ENCODE data around the gene ZNF613. TPM values are rescaled to one million over a fixed set of nuclear protein-coding genes. Genes with fewer than 3 reads are reported as not detected.
"Not testable (repeated sequence)": the region's sequence is repeated elsewhere in the genome, so short reads cannot be mapped to it uniquely, and the experiment has no call there.

ZNF613 gene
- 10 to 100 TPM; 11.9 to 16.2 (median 12.5) TPM for polyA plus RNA-seq (ENCODE audit: insufficient read length in 4 of 4)

DNA sequence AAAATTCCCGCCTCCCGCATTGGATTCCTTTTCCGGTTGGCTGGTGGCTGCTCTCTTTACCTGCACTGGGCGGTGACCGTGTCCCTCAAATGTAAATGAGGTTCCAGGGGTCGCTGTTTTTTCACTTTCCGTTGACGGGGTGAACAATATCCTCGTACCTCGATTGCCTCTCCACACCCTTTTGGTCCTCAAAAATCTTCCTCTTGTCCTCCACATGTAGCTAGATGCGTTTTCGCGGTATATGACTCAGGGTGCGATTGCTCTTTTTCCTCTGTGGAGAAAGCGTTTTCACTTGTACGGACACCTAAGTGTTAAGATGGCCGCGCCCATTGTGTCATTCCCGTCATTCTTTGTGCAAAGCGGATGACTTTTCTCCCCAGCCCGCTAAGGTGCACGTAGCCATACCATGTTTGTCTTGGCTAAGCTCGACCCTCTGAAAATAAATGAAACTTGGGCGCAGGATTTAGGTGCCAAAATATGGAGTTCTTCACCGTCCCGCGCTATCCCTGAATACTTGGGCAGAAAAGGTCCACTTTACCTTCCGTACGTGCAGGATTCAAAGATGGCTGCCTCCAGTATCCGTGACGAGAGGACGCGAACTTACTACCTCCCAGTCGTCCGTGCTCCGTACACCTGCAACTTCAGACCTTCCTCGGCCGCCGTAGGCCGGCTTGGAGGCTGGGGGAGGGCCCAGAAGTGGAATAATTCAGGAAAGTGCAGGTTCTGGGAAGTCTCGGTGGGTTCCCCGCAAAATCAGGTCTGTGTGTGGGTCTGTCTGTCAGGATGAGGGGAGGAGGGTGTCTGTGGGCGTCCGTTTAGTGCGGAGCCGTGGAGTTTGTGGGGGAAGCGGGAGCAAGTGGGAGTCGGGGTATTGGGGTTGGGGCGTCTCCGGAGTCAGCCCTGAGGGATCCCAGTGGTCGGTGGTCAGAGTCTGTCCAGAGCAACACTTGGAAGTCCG is at the start of gene ZNF613:
TSS of gene ZNF613 (plus strand) at position 689 of the 958 bp plus-strand sequence. CDS start 8,749 bp downstream, outside the sequence.
- DNase-seq (ENCODE audit: low read depth in 4 of 4, low spot score in 3 of 4) = peak; percentile 89 to 97 (median 92)

DNA sequence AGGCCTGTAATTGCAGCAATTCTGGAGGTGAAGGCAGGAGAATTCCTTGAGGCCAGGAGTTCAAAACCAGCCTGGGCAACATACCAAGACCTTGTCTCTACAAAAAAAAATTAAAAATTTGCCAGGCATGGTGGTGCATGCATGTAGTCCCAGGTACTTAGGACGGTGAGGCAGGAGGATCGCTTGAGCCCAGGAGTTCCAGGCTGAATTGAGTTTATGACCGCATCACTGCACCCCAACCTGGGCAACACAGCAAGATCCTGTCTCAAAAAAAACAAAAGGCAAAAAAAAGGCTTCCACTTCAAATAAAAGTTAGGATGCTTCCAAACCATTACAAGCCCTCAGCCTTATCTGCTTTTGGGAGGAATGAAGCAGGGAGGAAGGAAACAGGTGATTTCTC is 44.8 kb upstream of the ZNF613 start:
- no peak for DNase-seq (ENCODE audit: low read depth in 4 of 4, low spot score in 3 of 4)

DNA sequence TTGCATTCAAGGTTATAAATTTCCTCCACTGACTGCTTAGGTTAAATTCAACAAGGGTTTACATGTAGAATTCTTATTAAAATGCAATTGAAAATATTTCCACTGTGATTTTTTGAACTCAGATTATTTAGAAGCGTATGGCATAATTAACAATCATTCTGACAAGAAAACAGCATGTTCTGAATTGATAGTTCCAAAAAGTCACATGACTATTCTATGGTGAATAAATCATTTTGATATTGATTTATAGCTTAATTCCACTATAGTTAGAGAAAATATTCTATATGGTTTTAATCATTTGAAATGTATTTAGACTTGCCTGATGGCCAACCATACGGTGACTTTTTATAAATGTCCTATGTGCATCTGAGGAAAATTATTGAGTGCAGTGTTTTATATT is 42.6 kb upstream of the ZNF613 start:
- no peak for DNase-seq (ENCODE audit: low read depth in 4 of 4, low spot score in 3 of 4)

DNA sequence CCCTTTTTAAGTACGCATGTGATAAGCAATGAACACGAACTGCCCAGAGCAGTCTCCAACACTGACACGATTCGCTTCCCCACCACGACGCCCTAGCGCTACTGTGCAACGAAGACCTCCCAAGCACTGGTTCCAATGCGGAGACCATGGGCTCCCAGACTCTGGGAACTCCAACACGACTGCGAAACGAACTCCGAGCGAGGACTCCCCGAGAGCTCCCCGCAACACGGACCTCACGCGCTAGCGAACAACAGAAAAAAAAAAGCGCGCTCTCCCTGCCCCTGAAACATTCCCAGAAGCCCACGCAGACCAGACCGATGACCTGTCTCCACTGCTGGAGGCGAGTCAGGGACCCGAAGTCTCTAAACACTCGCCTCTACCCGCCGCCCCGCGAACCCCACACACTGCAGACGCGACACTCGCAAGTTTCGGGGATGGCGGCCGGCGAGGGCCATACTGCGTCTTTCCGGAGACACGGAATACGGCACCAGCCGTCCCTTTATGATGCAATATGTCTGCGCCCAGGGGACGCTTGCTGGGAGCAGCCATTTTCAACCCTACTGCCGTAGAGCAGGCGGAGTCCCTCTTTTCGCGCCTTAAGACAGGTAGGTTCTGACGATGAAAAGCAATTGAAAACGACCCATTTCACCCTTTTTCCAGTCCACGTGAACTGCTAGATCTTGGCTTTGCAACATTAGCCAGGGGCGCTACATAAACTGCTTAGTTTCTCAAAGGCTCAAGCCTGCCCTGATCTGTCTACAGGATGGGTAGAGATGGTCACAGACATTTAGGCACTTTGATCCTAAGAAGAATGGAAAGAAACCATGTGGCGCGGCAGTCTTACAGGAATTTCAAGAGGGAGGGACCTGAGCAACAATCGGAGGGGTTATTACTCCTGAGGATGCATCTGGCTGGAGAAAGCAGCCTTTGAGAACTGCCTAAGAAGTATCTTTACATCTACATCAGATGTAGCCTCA is 39.5 kb upstream of the ZNF613 start, which contains the start of gene ZNF577:
TSS of gene ZNF577 (minus strand) at position 430 of the 977 bp plus-strand sequence. CDS start 7,569 bp downstream, outside the sequence.
- peak; percentile 85 to 92 (median 90) for DNase-seq (ENCODE audit: low read depth in 4 of 4, low spot score in 3 of 4)

DNA sequence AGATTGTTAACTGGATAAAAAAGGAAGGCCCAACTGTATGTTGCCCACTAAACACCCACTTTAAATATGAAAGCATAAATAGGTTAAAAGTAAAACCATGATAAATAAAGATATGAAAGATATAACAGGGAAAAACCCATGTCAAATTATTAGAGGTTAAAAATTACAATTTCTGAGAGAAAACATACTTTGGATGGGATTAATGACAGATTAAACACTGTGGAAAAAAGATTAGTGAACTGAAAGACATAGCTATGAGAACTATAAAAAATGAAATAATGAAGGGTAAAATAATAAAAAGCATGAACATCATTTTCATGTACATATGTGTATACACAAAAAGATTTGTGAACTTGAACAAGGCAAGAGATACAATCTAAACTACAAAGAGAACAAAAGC is 37.3 kb upstream of the ZNF613 start:
- DNase-seq (ENCODE audit: low read depth in 4 of 4, low spot score in 3 of 4) = no peak

DNA sequence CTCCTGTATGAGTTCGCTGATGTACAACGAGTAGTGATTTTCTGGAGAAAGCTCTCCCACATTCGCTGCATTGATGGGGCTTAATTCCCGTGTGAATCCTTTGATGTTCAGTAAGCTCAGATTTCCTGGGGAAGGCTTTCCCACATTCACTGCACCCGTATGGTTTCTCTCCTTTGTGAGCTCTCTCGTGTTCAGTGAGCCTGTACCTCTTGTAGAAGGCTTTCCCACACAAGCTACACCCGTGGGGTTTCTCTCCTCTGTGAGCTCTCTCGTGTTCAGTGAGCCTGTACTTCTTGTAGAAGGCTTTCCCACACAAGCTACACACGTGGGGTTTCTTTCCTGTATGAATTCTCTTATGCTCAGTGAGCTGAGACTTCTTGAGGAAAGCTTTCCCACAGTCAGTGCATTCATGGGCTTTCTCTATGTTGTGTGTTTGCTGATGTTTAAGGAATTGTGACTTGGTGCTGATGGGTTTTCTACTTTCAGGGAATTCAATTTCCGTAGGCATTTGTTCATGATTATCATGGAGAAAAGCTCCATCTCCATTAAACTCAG is 36.0 kb upstream of the ZNF613 start:
- no peak for DNase-seq (ENCODE audit: low read depth in 4 of 4, low spot score in 3 of 4)

DNA sequence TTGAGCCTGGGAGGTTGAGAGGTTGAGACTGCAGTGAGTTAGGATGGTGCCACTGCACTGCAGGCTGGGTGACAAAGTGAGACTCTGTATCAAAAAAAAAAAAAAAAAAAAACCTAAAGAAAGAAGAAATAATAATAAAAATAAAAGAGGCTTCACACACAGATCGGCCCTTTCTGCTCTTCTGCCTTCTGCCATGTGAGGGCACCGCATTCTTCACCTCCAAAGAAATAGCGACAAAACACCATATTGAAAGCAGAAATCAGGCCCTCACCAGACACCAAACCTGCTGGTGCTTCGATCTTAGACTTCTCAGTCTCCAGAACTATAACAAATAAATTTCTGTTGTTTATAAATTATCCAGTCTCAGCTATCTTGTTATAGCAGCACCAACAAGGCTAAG is 25.4 kb upstream of the ZNF613 start:
- no peak for DNase-seq (ENCODE audit: low read depth in 4 of 4, low spot score in 3 of 4)

DNA sequence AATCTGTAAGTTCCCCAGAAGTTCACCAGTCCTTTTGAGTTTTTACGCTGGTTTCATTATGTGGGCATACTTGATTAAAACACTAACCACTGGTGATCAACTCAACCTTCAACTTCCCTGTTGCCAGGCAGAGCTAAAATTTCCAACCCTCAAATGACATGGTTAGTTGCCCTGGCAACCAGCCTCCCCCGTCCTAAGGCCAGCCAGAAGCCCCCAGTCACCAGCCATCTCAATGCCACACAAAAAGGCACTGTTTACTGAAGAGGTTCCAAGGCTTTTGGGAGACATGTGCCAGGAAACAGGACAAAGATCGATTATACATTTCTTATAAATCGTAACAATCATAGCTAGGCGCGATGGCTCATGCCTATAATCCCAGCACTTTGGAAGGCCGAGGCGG is 24.1 kb upstream of the ZNF613 start:
- DNase-seq (ENCODE audit: low read depth in 4 of 4, low spot score in 3 of 4) = no peak

DNA sequence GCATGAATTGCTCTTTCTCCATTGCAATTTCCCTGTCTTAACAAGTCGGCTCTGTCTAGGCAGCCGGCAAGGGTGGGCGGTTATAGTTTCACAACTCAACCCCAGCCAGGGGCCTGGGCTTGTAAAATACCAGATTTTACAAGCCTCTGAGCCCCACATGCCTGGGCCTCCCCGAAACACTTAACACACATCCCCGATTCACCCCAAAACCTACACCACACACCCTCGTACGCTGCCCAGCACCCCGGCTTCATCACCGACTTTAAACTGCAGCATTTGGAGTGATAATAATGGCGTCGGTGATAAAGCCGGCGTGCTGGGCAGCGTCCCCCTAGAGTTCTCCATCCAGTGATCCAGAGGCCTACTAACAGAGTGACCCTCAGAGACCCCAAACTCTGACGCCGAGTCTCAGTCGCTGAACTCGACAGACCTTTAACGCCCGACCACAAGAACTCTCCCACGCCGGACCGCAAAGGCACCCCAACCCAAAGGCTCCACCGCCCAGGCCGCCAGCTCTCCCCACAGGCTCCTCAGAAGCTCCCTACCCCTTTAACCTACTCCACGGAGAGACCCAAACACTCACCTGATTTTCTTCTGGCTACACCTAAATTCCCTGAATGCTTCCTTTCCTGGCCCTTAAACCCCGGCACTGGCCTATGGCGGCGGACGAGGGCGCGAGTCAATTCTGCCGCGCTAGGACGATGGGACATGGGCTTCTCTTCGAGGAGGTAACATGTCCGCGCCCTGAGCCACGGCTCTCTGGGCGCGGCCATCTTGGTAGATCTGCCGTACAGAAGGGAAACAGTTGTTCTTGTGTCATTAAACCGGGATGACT is 22.7 kb upstream of the ZNF613 start, which contains the start of gene ZNF649:
TSS of gene ZNF649 (minus strand) at position 687 of the 835 bp plus-strand sequence. CDS start 4,910 bp downstream, outside the sequence.
- DNase-seq (ENCODE audit: low read depth in 4 of 4, low spot score in 3 of 4) = peak; percentile 76 to 81 (median 80)

DNA sequence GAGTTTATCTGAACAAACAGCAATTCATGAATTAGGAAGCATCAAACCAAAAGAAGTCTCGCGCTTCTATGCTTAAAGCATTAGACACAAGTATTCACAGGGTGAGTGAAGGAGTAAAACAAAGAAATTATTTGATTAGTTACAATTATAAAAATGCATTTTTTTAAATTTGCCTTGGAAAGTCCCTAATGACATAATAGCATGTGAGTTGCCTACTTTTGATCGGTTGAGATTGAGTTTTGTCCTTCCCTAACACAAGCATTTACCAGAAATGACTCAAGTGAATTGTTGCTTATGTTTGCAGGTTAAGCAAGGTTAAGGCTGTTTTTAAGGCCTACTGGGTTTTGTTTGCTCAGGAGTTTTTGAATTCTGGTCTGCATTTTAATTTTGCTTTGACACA is 22.1 kb upstream of the ZNF613 start:
- no peak for DNase-seq (ENCODE audit: low read depth in 4 of 4, low spot score in 3 of 4)

DNA sequence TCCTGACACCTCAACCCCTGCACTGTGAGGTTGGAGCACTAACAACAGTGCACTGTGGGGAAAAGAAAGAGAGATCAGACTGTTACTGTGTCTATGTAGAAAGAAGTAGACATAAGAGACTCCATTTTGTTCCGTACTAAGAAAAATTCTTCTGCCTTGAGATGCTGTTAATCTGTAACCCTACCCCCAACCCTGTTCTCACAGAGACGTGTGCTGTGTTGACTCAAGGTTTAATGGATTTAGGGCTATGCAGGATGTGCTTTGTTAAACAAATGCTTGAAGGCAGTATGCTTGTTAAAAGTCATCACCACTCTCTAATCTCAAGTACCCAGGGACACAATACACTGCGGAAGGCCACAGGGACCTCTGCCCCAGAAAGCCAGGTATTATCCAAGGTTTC is 21.6 kb upstream of the ZNF613 start:
- not testable (repeated sequence) for DNase-seq (ENCODE audit: low read depth in 4 of 4, low spot score in 3 of 4)

DNA sequence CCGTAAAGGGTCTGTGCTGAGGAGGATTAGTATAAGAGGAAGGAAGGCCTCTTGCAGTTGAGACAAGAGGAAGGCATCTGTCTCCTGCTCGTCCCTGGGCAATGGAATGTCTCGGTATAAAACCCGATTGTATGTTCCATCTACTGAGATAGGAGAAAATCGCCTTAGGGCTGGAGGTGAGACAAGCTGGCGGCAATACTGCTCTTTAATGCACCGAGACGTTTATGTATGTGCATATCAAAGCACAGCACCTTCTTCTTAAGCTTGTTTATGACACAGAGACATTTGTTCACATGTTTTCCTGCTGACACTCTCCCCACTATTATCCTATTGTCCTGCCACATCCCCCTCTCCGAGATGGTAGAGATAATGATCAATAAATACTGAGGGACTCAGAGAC is 21.2 kb upstream of the ZNF613 start:
- not testable (repeated sequence) for DNase-seq (ENCODE audit: low read depth in 4 of 4, low spot score in 3 of 4)

DNA sequence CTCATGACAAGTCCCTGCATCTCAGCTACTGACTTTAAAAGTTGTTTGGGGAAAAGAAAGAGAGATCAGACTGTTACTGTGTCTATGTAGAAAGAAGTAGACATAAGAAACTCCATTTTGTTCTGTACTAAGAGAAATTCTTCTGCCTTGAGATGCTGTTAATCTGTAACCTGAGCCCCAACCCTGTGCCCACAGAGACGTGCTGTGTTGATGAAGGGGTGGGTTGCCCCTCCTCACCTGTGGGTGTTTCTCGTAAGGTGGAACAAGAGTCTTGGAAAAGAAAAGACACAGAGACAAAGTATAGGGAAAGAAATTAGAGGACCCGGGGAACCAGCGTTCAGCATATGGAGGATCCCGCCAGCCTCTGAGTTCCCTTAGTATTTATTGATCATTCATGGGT is 19.3 kb upstream of the ZNF613 start:
- not testable (repeated sequence) for DNase-seq (ENCODE audit: low read depth in 4 of 4, low spot score in 3 of 4)

DNA sequence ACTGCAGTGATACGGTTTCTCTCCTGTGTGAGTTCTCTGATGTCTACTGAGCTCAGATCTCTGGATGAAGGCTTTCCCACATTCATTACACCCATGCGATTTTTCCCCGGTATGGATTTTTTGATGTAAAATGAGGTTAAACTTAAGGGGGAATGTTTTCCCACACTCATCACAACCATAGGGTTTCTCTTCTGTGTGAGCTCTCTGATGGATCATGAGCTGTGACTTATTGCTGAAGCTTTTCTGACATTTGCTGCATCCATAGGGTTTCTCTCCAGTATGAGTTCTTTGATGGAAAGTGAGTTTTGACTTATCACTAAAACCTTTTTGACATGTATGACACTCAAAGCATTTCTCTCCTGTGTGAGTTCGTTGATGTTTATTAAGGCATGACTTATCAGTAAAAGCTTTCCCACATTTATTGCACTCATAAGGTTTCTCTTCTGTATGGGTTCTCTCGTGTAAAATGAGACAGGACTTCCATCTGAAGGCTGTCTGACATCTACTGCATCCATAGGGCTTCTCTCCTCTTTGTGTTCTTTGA is 11.9 kb upstream of the ZNF613 start:
- DNase-seq (ENCODE audit: low read depth in 4 of 4, low spot score in 3 of 4) = no peak

DNA sequence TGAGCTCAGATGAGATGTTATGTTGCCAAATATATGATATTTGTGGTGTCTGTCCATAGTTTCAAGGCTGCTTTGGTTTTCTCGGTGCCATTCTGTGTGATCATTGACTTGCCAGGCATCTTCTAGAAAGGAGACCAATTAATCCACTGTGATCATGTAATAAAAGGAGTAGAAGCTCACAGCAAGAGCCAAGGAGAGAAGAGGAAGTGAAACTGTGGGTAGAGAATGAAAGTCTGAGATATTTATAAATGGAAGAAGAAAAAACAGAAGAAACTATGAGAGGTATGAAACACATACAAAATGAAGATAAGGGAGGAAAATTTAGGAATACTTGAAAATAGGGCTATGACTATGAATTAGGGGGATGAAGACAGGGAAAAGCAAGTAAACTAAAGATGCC is 11.1 kb upstream of the ZNF613 start:
- no peak for DNase-seq (ENCODE audit: low read depth in 4 of 4, low spot score in 3 of 4)

DNA sequence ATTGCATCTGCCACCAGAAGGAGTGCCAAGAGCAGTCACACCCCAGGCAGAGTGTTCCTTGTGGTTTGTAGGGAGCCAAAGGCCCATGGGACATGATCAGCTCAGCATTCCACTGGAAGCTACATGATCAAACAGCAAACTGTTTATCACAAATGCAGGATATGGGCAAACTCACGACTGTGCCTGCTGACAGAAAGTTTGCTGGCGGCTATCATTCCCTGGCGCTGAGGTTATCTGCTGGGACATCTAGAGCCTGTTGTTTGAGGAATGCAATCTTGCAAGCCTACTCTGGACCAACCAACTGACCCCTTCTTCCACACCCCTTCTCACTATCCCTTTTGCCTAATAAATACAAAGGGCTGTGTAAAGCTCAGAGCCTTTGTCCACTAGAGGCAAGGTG is 7.7 kb upstream of the ZNF613 start:
- no peak for DNase-seq (ENCODE audit: low read depth in 4 of 4, low spot score in 3 of 4)

DNA sequence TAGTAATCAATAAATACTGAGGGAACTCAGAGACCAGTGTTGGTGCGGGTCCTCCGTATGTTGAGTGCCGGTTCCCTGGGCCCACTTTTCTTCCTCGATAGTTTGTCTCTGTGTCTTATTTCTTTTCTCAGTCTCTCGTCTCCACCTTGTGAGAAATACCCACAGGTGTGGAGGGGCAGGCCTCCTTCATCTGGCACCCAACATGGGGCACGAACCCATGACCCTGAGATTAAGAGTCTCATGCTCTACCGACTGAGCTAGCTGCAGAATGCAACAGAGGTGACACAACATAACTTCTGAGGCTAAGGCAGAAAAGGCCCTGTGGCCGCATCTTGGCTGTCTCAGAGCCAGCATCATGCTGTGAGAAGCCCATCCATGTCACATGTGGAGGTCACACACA is 5.3 kb upstream of the ZNF613 start:
- no peak for DNase-seq (ENCODE audit: low read depth in 4 of 4, low spot score in 3 of 4)

DNA sequence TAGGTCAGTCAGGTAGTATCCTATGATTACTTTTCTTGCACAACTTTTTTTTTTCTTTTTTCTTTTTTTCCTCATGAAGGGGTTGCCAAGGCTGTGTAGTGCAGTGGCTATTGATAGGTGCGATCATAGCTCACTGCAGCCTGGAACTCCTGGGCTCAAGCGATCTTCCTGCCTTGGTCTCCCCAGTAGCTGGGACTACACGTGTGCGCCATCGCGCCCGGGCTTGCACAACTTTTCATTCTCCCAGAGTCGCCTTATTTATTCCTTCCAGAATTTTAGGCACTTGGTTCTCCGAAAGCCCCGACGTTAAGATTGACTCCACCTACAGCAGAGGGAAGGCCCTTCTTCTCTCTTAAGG is 867 bp upstream of the ZNF613 start:
- no peak for DNase-seq (ENCODE audit: low read depth in 4 of 4, low spot score in 3 of 4)

DNA sequence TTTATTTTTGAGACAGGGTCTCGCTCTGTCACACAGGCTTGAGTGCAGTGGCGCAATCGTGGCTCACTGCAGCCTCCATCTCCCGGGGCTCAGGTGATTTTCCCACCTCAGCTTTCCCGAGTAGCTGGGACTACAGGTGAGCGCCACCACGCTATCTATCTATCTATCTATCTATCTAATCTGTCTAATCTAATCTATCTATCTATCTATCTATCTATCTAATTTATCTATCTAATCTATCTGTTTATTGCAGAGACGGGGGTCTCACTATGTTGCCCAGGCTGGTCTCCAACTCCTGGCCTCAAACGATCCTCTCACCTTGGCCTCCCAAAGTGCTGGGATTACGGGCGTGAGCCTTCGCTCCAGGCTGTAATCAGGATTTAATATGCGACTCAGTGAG is 587 bp downstream of the ZNF613 start:
- DNase-seq (ENCODE audit: low read depth in 4 of 4, low spot score in 3 of 4) = no peak

Measured in left renal pelvis (tissue), 4 donors.